Measurements from ENCODE around the gene RORC. TPM values are rescaled to one million over a fixed set of nuclear protein-coding genes. Genes with fewer than 3 reads are reported as not detected.

Gene RORC
- total and polyA plus RNA-seq, 2 of the 8 experiments (the other 6 are each of a cell fraction or from before 2014, with no cell fraction given) = 0.44 to 0.54 TPM

DNA sequence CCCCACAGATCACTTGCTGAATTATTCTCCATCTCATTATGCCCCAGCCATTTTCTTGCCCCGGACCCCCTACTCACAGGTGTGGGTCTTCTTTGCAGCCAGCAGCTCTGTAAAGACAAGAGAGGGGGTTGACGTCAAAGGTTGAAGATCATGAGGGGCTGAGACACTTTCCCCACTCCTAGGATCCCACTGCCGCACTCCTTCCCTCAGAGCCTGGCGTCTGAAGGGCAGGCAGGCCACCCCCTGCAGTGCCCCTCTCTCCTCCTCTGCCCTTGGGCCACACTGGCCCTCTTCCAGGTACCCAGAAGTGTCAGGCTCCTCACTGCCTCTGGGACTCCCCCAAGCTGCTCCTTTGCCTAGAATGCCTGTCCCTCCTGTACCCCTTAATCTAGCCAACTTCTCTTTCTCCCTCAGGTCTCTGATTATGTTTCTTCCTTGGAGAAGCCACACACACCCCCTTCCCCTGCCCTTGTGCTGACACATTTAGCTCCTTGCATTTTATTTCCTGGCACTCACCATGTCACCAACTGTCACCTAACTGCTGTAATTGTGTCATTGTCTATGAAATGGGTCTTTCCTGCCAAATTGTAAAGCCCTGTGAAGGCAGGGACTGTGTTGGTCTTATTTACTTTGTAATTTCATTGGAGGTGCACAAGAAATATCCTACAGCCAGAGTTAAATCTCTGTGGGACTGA, 2.1 kb downstream of the RORC start (continued):
- TF ChIP-seq, protein P1, sequence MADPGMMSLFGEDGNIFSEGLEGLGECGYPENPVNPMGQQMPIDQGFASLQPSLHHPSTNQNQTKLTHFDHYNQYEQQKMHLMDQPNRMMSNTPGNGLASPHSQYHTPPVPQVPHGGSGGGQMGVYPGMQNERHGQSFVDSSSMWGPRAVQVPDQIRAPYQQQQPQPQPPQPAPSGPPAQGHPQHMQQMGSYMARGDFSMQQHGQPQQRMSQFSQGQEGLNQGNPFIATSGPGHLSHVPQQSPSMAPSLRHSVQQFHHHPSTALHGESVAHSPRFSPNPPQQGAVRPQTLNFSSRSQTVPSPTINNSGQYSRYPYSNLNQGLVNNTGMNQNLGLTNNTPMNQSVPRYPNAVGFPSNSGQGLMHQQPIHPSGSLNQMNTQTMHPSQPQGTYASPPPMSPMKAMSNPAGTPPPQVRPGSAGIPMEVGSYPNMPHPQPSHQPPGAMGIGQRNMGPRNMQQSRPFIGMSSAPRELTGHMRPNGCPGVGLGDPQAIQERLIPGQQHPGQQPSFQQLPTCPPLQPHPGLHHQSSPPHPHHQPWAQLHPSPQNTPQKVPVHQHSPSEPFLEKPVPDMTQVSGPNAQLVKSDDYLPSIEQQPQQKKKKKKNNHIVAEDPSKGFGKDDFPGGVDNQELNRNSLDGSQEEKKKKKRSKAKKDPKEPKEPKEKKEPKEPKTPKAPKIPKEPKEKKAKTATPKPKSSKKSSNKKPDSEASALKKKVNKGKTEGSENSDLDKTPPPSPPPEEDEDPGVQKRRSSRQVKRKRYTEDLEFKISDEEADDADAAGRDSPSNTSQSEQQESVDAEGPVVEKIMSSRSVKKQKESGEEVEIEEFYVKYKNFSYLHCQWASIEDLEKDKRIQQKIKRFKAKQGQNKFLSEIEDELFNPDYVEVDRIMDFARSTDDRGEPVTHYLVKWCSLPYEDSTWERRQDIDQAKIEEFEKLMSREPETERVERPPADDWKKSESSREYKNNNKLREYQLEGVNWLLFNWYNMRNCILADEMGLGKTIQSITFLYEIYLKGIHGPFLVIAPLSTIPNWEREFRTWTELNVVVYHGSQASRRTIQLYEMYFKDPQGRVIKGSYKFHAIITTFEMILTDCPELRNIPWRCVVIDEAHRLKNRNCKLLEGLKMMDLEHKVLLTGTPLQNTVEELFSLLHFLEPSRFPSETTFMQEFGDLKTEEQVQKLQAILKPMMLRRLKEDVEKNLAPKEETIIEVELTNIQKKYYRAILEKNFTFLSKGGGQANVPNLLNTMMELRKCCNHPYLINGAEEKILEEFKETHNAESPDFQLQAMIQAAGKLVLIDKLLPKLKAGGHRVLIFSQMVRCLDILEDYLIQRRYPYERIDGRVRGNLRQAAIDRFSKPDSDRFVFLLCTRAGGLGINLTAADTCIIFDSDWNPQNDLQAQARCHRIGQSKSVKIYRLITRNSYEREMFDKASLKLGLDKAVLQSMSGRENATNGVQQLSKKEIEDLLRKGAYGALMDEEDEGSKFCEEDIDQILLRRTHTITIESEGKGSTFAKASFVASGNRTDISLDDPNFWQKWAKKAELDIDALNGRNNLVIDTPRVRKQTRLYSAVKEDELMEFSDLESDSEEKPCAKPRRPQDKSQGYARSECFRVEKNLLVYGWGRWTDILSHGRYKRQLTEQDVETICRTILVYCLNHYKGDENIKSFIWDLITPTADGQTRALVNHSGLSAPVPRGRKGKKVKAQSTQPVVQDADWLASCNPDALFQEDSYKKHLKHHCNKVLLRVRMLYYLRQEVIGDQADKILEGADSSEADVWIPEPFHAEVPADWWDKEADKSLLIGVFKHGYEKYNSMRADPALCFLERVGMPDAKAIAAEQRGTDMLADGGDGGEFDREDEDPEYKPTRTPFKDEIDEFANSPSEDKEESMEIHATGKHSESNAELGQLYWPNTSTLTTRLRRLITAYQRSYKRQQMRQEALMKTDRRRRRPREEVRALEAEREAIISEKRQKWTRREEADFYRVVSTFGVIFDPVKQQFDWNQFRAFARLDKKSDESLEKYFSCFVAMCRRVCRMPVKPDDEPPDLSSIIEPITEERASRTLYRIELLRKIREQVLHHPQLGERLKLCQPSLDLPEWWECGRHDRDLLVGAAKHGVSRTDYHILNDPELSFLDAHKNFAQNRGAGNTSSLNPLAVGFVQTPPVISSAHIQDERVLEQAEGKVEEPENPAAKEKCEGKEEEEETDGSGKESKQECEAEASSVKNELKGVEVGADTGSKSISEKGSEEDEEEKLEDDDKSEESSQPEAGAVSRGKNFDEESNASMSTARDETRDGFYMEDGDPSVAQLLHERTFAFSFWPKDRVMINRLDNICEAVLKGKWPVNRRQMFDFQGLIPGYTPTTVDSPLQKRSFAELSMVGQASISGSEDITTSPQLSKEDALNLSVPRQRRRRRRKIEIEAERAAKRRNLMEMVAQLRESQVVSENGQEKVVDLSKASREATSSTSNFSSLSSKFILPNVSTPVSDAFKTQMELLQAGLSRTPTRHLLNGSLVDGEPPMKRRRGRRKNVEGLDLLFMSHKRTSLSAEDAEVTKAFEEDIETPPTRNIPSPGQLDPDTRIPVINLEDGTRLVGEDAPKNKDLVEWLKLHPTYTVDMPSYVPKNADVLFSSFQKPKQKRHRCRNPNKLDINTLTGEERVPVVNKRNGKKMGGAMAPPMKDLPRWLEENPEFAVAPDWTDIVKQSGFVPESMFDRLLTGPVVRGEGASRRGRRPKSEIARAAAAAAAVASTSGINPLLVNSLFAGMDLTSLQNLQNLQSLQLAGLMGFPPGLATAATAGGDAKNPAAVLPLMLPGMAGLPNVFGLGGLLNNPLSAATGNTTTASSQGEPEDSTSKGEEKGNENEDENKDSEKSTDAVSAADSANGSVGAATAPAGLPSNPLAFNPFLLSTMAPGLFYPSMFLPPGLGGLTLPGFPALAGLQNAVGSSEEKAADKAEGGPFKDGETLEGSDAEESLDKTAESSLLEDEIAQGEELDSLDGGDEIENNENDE (IDR thresholded peaks at IDR 0.05; ENCODE audit: insufficient replicate concordance, low read length) = no peak
- TF ChIP-seq TAF7 (optimal IDR thresholded peaks at IDR 0.05; ENCODE audit: borderline replicate concordance, low read depth, low read length) = no peak
- TF ChIP-seq, protein P2, sequence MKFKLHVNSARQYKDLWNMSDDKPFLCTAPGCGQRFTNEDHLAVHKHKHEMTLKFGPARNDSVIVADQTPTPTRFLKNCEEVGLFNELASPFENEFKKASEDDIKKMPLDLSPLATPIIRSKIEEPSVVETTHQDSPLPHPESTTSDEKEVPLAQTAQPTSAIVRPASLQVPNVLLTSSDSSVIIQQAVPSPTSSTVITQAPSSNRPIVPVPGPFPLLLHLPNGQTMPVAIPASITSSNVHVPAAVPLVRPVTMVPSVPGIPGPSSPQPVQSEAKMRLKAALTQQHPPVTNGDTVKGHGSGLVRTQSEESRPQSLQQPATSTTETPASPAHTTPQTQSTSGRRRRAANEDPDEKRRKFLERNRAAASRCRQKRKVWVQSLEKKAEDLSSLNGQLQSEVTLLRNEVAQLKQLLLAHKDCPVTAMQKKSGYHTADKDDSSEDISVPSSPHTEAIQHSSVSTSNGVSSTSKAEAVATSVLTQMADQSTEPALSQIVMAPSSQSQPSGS (IDR thresholded peaks at IDR 0.05; ENCODE audit: low read length) = no peak
- no peak for TF ChIP-seq SP1 (IDR thresholded peaks at IDR 0.05; ENCODE audit: low read depth, low read length)
- no peak for TF ChIP-seq RFX5 (IDR thresholded peaks at IDR 0.05; ENCODE audit: borderline replicate concordance, low read depth, low read length)
- no peak for TF ChIP-seq EP300 (IDR thresholded peaks at IDR 0.05; ENCODE audit: borderline replicate concordance in 1 of 2, low read depth in 2 of 2, low read length in 2 of 2)
- TF ChIP-seq ASH2L (IDR thresholded peaks at IDR 0.05; ENCODE audit: low read length) = no peak
- no peak for TF ChIP-seq GTF2F1 (IDR thresholded peaks at IDR 0.05; ENCODE audit: borderline replicate concordance, low read depth, low read length)

All from H1 (cell line).